C4-2B (cell line): Measurements from ENCODE around the gene RNF112.

Experiments used
- ZFX ChIP-seq: fragments of 450-650 bp; IDR thresholded peaks from 2 replicates; pipeline ENCODE4 v1.6.1; 2017
- TF ChIP-seq, protein P1 (sequence below): fragments of 450-650 bp; conservative IDR thresholded peaks from 2 replicates; pipeline ENCODE4 v1.5.1; 2017; ENCODE audit warnings: mild to moderate bottlenecking

DNA sequence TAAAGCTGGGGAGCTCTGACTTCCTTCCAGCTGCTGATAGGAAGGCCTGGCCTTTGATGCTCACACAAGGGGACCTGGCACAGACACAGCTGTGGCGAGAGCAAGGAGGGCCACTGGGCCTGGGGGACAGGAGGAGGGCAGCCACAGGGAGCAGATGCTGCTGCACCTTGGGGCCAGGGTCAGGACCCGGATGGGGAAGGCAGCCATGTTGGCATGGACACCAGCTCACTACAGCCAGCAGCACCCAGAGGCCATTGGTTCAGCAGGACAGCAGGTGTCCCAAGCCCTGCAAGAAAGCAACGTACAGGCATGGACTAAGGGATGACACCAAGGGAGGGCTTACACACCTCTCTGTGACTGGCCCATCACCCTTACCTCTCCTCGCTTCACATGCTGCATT is 8.0 kb upstream of the RNF112 start:
- no peak for TF ChIP-seq ZFX
- TF ChIP-seq, protein P1, sequence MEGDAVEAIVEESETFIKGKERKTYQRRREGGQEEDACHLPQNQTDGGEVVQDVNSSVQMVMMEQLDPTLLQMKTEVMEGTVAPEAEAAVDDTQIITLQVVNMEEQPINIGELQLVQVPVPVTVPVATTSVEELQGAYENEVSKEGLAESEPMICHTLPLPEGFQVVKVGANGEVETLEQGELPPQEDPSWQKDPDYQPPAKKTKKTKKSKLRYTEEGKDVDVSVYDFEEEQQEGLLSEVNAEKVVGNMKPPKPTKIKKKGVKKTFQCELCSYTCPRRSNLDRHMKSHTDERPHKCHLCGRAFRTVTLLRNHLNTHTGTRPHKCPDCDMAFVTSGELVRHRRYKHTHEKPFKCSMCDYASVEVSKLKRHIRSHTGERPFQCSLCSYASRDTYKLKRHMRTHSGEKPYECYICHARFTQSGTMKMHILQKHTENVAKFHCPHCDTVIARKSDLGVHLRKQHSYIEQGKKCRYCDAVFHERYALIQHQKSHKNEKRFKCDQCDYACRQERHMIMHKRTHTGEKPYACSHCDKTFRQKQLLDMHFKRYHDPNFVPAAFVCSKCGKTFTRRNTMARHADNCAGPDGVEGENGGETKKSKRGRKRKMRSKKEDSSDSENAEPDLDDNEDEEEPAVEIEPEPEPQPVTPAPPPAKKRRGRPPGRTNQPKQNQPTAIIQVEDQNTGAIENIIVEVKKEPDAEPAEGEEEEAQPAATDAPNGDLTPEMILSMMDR = no peak
